ENCODE results near the gene CHEK2.

The CHEK2 gene

DNA sequence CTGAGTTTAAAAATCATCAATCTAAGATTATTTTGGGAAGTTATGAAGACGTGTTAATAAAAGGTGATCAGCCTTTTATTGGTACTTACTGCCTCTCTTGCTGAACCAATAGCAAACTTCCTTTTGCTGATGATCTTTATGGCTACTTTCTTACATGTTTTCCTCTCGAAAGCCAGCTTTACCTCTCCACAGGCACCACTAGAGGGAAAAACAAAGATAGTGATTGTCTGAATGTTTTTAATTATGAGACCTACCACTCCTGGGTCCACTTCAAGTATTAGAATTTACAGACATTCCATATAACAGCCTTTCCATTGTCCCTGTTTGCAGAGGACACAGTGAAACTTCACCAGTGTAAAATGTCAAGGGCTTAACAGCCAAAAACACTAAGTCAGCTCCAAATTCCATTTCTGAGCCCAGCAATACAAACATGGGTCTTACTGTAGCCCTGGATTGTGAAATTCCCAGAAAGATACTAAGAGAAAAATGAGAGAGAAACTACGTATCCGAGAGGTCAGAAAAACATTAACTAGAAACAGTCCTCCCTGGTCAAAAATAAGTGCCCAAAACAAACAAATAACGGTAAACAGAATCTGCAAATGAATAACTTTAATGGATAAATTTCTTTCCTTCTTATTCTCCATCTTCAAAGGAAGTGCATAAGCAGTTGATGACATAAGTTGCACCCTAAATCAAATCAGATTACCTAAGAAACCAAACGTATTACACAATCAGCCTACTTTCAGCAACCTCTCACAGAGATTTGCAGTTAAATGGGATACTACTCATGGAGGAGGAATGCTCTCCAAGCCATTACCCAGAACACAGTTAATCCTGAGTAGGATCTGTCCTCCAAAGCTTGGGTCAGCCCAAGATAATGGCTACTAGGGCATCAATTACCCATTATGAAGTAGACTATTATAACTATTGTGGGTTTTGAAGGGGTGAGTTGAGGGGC, 29.5 kb downstream of the CHEK2 start:
- Histone ChIP-seq H3K27ac (ENCODE audit: low read length) (no peak overlapping the region), H3K9me3 (ENCODE audit: insufficient read depth, low read length) (no peaks in the 10 kb centered on the region), H3K4me3 (ENCODE audit: low read length) (no peak overlapping the region), H3K9ac (ENCODE audit: low read length) (no peak overlapping the region), H3K27me3 (ENCODE audit: low read depth, low read length) (no peaks in the 10 kb centered on the region), H4K20me1 (ENCODE audit: insufficient read depth, low read length) (no peaks in the 10 kb centered on the region), H3K36me3 (replicated peaks; ENCODE audit: low read depth, low read length) (peaks cover 46% of the 10 kb centered on the region), H3K4me1 (ENCODE audit: low read length) (peaks cover 9% of the 10 kb centered on the region), H3K79me2 (ENCODE audit: low read length) (no peaks in the 10 kb centered on the region), H3K4me2 (ENCODE audit: low read length) (no peak overlapping the region), H2AFZ (ENCODE audit: low read depth, low read length) (no peak overlapping the region)
- TF ChIP-seq EZH2phosphoT487 (IDR thresholded peaks at IDR 0.05; ENCODE audit: low read depth): no peak
- TF ChIP-seq CTCF (IDR thresholded peaks at IDR 0.05; ENCODE audit: low read depth, low read length): no peak

DNA sequence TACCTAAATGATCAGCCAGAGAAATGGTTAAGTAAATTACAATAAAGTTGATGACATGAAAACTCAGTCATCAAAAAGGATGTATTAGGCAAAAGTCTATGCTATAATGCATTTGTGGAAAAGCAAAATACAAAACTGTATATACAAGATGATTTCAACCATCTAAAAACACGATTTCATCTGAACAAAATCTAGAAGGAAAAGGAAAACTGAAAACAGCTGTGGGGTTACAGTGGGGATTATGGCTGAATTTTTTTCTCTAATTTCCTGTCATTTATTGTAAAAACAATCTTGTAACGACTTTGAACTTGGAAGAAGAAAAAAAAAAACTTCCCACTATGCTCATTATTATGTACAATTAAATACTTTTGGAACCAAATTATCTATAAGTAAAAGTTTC, 30.3 kb downstream of the CHEK2 start:
- Histone ChIP-seq H3K4me1 (ENCODE audit: low read length) (peaks cover 16% of the 10 kb centered on the region), H3K9ac (ENCODE audit: low read length) (no peak overlapping the region), H4K20me1 (ENCODE audit: insufficient read depth, low read length) (no peaks in the 10 kb centered on the region), H2AFZ (ENCODE audit: low read depth, low read length) (no peak overlapping the region), H3K4me3 (ENCODE audit: low read length) (no peak overlapping the region), H3K36me3 (replicated peaks; ENCODE audit: low read depth, low read length) (peaks cover 43% of the 10 kb centered on the region), H3K27ac (ENCODE audit: low read length) (no peak overlapping the region), H3K9me3 (ENCODE audit: insufficient read depth, low read length) (no peaks in the 10 kb centered on the region), H3K27me3 (ENCODE audit: low read depth, low read length) (no peaks in the 10 kb centered on the region), H3K4me2 (ENCODE audit: low read length) (no peak overlapping the region), H3K79me2 (ENCODE audit: low read length) (no peaks in the 10 kb centered on the region)
- no peak for TF ChIP-seq EZH2phosphoT487 (IDR thresholded peaks at IDR 0.05; ENCODE audit: low read depth)
- no peak for TF ChIP-seq CTCF (IDR thresholded peaks at IDR 0.05; ENCODE audit: low read depth, low read length)

DNA sequence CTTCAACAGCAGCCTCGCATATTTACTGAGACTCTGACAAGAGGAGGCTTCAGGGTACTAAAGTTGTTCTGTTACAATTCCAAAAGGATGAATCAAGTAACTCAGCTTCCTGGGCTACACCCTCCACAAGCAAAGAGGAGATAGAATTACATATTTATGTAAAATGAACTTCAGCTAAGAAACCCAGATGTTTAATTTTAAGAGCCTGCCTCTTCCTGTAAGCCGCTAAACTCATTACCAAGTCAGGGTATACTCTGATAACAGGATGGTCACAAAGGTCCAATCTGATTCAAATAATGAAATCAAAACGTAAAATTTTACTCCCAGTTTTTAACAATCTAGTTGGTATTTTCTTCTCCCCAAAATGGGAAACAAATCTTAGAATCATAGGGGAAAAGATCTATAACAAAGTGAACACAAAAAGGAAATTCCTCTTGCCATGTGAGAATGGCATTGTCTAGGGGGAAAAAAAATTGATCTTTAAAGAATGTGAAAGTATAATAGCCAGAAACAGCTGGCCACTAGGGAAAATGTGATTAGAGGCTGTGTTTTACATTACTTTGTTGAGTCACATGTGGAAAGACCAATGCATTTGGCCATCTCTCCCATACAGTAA, 30.9 kb downstream of the CHEK2 start:
- no peaks in the 10 kb centered on the region for H3K79me2 ChIP-seq (ENCODE audit: low read length)
- no peak overlapping the region for H3K9ac ChIP-seq (ENCODE audit: low read length)
- H2AFZ ChIP-seq (ENCODE audit: low read depth, low read length): no peak overlapping the region
- no peak overlapping the region for H3K27ac ChIP-seq (ENCODE audit: low read length)
- H3K4me2 ChIP-seq (ENCODE audit: low read length): no peak overlapping the region
- no peaks in the 10 kb centered on the region for H3K9me3 ChIP-seq (ENCODE audit: insufficient read depth, low read length)
- no peak for TF ChIP-seq EZH2phosphoT487 (IDR thresholded peaks at IDR 0.05; ENCODE audit: low read depth)
- no peak for TF ChIP-seq CTCF (IDR thresholded peaks at IDR 0.05; ENCODE audit: low read depth, low read length)
- no peaks in the 10 kb centered on the region for H4K20me1 ChIP-seq (ENCODE audit: insufficient read depth, low read length)
- H3K4me3 ChIP-seq (ENCODE audit: low read length): no peak overlapping the region
- peaks cover 49% of the 10 kb centered on the region for H3K36me3 ChIP-seq (replicated peaks; ENCODE audit: low read depth, low read length)
- peaks cover 21% of the 10 kb centered on the region for H3K4me1 ChIP-seq (ENCODE audit: low read length)
- no peaks in the 10 kb centered on the region for H3K27me3 ChIP-seq (ENCODE audit: low read depth, low read length)

DNA sequence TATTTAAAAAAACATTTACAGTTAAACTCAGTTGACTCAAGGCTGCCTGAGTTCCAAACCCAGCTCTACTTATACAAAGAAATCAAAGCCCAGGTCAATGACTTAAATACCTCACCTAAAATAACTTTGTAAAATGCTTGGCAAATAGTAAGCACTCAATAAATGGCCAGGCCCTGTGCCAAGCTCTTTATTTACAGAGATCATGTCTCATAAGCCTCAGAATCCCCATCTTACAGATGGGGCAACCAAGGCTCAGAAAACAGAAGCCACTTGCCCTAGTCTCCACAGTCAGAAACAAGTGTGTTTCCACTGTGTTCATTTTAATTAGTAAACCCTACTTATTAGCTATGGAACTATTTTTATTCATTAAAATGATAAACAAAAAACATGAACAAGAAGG, 31.5 kb downstream of the CHEK2 start:
- Histone ChIP-seq H3K9me3 (ENCODE audit: insufficient read depth, low read length) (no peaks in the 10 kb centered on the region), H3K27me3 (ENCODE audit: low read depth, low read length) (no peaks in the 10 kb centered on the region), H3K4me1 (ENCODE audit: low read length) (peaks cover 21% of the 10 kb centered on the region), H3K27ac (ENCODE audit: low read length) (no peak overlapping the region), H4K20me1 (ENCODE audit: insufficient read depth, low read length) (no peaks in the 10 kb centered on the region), H2AFZ (ENCODE audit: low read depth, low read length) (no peak overlapping the region), H3K9ac (ENCODE audit: low read length) (no peak overlapping the region), H3K4me2 (ENCODE audit: low read length) (no peak overlapping the region), H3K36me3 (replicated peaks; ENCODE audit: low read depth, low read length) (peaks cover 49% of the 10 kb centered on the region), H3K79me2 (ENCODE audit: low read length) (no peaks in the 10 kb centered on the region), H3K4me3 (ENCODE audit: low read length) (no peak overlapping the region)
- TF ChIP-seq CTCF (IDR thresholded peaks at IDR 0.05; ENCODE audit: low read depth, low read length) (no peak), EZH2phosphoT487 (IDR thresholded peaks at IDR 0.05; ENCODE audit: low read depth) (no peak)
